Right renal cortex interstitium (tissue), 3 donors: ENCODE data around the gene SETD2. TPM values are rescaled to one million over a fixed set of nuclear protein-coding genes. Genes with fewer than 3 reads are reported as not detected.
"Not testable (repeated sequence)": the region's sequence is repeated elsewhere in the genome, so short reads cannot be mapped to it uniquely, and the experiment has no call there.

Experiments used
- DNase-seq, 3 donors: peaks; one replicate each; pipeline ENCODE4 v3.0.0-alpha.2; 2013; ENCODE audit warnings: low read depth in 3 of 3, low spot score in 2 of 3
- polyA plus RNA-seq, 3 donors: library from polyadenylated mRNA; unstranded; fragments of 120-200 nt; gene quantifications; one replicate each; pipeline ENCODE4 v1.2.1, GENCODE V29; 2013; ENCODE audit not compliant: insufficient read length in 3 of 3

Gene SETD2
- polyA plus RNA-seq, 3 donors = 66.4 to 80.7 (median 74.8) TPM

GRCh38 chr3:47151836-47152235 lies 12.1 kb downstream of the SETD2 start:
- no peak for DNase-seq

- DNase-seq = no peak
These were observed 14.5 kb downstream of the SETD2 start for GRCh38 chr3:47149339-47149933.

GRCh38 chr3:47145272-47145671 lies 18.6 kb downstream of the SETD2 start:
- no peak for DNase-seq

- DNase-seq = no peak
These were observed 20.8 kb downstream of the SETD2 start for GRCh38 chr3:47143068-47143467.

- not testable (repeated sequence) for DNase-seq
These were observed 21.4 kb downstream of the SETD2 start for GRCh38 chr3:47142536-47142935.

- not testable (repeated sequence) for DNase-seq
These were observed 22.9 kb downstream of the SETD2 start for GRCh38 chr3:47140973-47141461.

- not testable (repeated sequence) for DNase-seq
These were observed 23.4 kb downstream of the SETD2 start for GRCh38 chr3:47140553-47140952.

GRCh38 chr3:47134311-47134710 lies 29.6 kb downstream of the SETD2 start:
- no peak for DNase-seq

GRCh38 chr3:47133641-47134040 lies 30.3 kb downstream of the SETD2 start:
- no peak for DNase-seq

- no peak for DNase-seq
These were observed 33.4 kb downstream of the SETD2 start for GRCh38 chr3:47130557-47130956.

- no peak for DNase-seq
These were observed 35.8 kb downstream of the SETD2 start for GRCh38 chr3:47128137-47128536.

- no peak for DNase-seq
These were observed 40.1 kb downstream of the SETD2 start for GRCh38 chr3:47123857-47124256.

- DNase-seq = no peak
These were observed 42.5 kb downstream of the SETD2 start for GRCh38 chr3:47121409-47121808.

- DNase-seq = no peak
These were observed 43.8 kb downstream of the SETD2 start for GRCh38 chr3:47120138-47120537.

- not testable (repeated sequence) for DNase-seq
These were observed 44.5 kb downstream of the SETD2 start for GRCh38 chr3:47119387-47119786.

GRCh38 chr3:47117807-47118364 lies 46.0 kb downstream of the SETD2 start:
- DNase-seq = no peak

- not testable (repeated sequence) for DNase-seq
These were observed 48.4 kb downstream of the SETD2 start for GRCh38 chr3:47115524-47115923.

- DNase-seq = no peak
These were observed 50.1 kb downstream of the SETD2 start for GRCh38 chr3:47113669-47114365.

GRCh38 chr3:47112997-47113396 lies 50.9 kb downstream of the SETD2 start:
- no peak for DNase-seq

- no peak for DNase-seq
These were observed 54.5 kb downstream of the SETD2 start for GRCh38 chr3:47109393-47109792.

GRCh38 chr3:47108546-47108945 lies 55.4 kb downstream of the SETD2 start:
- DNase-seq = no peak

GRCh38 chr3:47104259-47104658 lies 59.7 kb downstream of the SETD2 start:
- no peak for DNase-seq
